ENCODE results near the gene FBXO10. TPM values are rescaled to one million over a fixed set of nuclear protein-coding genes. Genes with fewer than 3 reads are reported as not detected.
"Not testable (repeated sequence)": the region's sequence is repeated elsewhere in the genome, so short reads cannot be mapped to it uniquely, and the experiment has no call there.

Gene FBXO10, protein sequence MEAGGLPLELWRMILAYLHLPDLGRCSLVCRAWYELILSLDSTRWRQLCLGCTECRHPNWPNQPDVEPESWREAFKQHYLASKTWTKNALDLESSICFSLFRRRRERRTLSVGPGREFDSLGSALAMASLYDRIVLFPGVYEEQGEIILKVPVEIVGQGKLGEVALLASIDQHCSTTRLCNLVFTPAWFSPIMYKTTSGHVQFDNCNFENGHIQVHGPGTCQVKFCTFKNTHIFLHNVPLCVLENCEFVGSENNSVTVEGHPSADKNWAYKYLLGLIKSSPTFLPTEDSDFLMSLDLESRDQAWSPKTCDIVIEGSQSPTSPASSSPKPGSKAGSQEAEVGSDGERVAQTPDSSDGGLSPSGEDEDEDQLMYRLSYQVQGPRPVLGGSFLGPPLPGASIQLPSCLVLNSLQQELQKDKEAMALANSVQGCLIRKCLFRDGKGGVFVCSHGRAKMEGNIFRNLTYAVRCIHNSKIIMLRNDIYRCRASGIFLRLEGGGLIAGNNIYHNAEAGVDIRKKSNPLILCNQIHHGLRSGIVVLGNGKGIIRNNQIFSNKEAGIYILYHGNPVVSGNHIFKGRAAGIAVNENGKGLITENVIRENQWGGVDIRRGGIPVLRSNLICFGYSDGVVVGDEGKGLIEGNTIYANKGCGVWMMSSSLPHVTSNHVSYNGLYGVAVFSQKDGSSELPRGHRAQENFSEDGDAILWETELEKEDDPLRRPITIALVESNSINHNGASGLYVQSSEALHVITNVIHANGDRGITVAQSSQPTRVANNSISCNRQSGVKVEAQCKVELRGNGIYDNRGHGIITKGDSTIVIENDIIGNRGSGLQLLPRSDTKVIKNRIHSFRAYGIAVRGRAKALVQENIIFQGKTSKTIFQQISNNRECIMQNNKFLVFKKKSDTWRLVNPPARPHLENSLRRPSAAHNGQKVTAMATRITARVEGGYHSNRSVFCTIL
- total RNA-seq (2014; rRNA removed; shearing (Covaris generic)), result 2.6 and 7.2 TPM in 2 replicates

DNA sequence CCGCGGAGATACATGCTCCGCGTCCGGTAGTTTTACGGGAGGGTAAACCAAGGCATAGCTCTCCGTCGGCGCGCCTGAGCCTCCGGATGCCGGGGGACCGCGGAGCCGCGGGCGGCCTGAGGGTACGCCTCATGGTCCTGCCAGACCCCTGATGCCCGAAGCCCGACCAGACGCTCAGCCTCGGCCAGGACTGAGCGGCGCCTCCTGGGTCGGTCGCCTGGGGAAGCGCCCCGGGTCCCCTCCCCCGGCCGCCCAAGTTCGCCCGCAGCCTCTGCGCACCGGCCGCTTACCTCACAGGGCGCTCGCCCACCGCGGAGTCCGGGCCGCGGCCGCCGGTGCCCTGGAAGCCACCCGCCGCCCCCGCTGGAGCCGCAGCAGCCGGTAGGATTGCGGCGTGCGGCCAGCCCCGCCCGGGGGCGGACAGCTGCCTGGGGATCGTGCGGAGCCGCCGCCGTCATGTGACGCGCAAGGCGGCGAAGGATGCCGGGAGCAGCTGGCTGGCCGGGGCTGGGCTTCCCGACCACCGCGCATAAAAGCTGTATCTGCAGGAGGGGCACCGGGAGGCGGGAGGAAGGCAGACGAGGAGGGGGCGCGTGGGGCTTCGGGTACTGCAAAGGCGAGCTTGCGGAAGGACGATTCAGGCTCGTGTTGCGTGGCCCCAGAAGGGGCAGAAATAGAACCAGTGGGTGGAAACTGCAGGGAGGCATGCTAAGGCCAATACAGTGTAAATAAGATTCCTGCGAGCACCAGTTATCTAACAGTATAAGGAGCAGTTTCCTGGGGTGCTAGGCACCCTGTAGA, at the start of gene FBXO10:
Gene FBXO10 (minus strand): TSS at position 460 of the 801 bp plus-strand sequence. CDS start 34,612 bp downstream, outside the sequence.
- DNase-seq (ENCODE audit: low read depth), result peak; percentile 72

DNA sequence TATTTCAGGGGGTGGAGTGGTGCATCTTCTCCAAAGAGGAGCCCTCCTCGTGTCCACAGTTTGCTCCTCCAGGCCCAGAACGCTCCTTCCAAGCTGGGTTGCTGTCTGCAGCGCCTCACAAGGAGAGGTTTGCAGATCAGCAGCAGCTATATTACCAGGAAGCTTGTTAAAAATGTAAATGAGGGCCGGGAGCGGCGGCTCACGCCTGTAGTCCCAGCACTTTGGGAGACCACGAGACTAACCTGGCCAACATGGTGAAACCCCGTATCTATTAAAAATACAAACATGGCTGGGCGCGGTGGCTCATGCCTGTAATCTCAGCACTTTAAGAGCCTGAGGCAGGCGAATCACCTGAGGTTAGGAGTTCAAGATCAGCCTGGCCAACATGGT, 49.6 kb upstream of the FBXO10 start:
- DNase-seq (ENCODE audit: low read depth), result no peak

DNA sequence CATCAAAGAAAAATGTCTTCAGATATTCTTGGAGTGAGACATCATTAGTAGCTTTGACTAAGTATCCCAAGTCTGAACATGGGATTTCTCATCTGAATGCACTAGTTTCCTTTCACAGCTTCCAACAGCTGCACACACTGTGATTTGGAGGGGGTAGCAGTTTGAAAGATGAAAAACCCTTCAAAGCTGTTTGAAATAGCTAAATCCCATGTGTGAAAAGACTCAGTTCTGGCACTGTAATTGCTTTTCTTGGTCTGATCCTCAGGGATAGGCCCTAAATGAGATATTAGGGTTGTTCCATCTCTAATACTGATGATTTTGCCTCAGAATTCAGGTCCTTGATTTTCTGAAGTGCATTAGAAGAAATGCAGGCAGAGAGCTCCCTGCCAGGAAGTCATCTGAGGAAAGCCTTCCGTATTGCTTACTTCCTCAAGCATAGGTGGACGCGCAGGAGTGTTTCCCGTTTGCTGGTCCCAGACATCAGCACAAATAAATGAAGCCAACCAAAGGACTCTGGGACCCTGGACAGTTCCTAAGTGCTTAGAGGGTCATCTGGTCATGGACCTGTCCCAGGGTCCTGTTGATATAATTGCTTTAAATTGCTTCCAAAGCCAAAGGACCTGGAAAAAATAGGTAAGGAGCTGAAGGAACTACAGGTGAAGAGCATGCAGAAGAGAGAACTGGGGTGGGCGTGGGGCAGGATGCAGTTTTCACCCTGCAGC, 49.0 kb upstream of the FBXO10 start:
- DNase-seq (ENCODE audit: low read depth), result no peak

DNA sequence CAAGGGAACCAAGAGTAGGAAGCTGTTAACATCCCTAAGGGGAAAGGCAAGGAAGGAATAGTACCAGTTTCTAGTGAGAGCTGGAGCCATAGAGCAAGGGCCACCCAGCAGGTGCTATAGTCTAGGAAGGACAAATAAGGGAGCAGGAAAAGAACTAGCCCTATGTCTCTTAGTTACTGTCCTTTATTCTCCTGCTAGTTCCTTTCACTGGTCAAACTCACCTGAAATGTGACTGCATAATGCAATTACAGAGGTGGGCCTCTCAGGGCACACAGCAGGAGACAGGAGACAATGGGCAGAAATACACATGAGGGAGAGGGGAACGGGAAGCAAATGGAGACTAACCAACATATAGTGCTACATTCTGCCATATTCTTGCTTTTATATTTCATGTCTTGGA, 47.9 kb upstream of the FBXO10 start:
- no peak for DNase-seq (ENCODE audit: low read depth)

DNA sequence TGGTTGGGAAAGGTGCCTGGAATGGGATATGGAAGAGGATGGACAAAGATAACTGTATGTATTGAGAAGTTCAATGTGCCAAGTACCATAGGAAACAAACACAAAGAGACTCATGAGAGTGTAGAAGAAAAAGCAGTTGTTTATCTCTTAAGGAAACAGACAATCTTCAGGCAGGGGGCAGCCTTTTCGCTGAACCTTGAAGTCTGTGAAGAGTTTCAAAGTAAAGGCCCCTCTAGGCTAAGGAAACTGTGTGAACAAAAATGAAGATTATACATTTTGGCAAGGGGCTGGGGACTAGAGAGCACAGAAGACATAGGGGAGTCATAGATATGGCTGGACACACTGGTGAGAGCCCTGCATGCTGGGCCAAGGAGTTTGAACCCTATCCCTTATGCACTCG, 47.1 kb upstream of the FBXO10 start:
- no peak for DNase-seq (ENCODE audit: low read depth)

DNA sequence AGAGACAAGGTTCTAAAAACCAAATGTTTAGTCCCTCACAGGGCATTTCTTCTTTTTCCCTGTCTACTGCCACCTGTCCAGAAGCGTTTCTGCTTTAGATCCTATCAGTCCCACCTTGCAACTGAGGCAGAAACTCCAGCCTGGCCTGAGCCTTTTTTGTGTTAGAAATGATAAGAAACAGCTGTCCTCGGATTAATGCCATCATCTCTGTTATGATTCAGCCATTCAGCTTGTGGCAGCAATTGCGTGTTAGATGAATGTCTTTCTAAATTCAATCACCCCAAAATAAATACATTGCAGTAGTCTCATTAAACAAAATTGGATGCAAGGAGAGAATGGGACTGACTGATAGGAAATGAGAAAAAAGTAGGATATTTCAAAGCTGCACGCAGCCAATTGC, 46.3 kb upstream of the FBXO10 start:
- DNase-seq (ENCODE audit: low read depth), result no peak

DNA sequence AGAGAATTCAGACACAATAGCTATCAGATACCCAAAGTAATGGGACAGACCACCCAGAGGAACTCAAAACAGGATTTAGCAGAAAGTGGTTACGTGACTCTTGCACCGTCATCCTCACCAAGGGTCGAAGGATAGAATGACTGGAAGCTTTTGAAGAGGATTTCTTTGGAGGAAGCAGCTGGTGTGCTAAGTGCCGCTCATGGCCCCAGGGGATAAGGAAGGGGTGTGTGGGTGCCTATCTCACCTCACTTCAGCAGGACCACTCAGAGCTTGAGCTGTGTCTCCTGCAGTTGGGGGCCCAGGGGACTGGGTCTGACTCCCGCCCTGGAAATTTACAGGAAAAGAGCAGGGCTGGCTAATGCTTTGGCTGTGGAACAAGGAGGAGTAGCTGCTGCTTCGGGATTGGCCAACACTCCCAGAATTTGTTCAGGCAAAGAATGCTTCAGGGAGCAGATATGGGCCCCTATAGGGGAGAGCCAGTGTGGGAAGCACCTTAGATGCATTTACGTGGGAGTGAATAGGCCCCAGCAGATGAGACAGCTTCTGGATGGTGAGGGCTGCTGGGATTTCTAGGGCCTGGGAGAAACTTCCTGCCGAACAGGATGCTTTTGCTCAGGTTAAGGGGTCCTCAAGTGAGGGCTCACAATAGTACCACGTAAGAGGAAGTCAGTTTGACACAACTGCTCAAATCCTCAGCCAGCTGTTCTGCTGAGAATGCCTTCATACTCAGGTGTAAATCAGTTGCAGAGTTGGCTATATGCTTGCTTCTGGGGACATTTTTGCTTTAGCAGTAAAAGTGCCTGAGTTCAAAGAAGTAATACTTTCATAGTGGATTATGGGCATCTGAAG, 45.3 kb upstream of the FBXO10 start:
- no peak for DNase-seq (ENCODE audit: low read depth)

DNA sequence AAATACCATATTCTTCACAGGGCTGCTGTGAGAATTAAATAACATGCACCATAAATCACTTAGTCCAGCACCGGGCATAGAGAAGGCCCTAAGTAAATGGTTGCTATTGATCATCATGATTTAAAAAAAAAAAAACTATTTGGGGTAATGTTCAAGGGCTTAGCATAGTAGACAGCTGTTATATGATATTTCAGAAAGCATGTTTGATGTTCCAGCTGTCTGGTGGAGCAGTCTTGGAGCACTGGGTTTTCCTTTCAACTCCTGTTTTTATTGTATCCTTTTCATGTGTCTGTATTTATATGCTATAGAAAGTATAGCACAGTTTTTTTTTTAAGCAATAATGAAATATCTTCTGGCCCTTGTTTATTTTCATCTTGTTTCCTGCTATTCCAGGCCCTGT, 44.2 kb upstream of the FBXO10 start:
- no peak for DNase-seq (ENCODE audit: low read depth)

DNA sequence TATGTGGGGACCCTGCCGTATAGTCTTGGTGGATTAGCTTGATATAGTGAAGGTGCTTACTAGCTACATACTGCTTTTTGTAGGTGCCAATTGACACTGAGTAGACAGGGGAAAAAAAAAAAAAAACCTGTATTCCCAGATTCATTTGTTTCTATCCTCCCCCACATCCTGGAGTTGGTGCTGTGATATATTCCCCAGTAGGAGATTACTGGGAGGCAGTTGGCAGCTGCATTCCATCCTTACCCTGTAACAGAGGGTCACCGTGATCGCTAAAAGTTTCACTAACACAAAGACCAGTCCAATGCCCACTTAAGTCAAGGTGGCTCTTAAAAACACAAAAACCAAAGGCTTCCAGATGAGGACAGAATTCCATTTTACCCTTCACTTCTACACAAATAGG, 43.6 kb upstream of the FBXO10 start:
- DNase-seq (ENCODE audit: low read depth), result no peak

DNA sequence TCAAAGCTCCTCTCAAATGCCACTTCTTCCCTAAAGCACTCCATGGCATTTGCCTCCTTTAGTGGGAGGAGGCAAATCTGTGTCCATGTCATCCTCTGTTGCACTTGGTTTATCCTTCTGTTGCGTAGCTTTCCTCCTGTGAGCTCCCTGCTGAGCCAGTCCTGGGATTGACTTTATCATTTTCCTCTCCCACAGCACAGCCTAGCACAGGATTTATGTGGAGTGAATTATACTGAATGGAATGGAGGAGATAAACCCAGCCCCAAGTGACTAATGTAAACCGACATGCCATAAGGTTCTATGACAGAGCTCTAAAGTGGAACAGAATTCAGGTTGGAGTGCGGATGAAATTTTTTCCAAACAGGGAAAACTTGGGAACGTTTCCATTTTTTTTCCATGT, 42.6 kb upstream of the FBXO10 start:
- no peak for DNase-seq (ENCODE audit: low read depth)

DNA sequence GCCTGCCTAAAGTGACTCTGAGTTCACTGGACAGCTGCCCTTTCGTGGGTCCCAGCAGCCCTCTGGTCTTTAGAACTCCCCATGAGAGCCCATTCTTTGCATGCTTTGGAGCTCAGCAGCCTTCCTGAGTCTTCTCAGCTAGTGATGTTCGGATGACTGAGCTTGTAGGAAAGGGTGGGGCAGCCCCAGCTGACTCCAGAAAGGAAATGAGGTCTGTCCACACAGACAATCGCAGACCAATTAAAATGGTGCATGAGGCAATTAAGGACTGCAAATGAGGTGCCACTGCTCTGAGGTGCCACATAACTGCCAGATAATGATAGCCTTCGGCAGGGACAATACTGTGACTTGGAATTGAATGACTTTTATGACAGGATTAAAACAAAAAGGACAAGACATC, 41.7 kb upstream of the FBXO10 start:
- DNase-seq (ENCODE audit: low read depth), result no peak

DNA sequence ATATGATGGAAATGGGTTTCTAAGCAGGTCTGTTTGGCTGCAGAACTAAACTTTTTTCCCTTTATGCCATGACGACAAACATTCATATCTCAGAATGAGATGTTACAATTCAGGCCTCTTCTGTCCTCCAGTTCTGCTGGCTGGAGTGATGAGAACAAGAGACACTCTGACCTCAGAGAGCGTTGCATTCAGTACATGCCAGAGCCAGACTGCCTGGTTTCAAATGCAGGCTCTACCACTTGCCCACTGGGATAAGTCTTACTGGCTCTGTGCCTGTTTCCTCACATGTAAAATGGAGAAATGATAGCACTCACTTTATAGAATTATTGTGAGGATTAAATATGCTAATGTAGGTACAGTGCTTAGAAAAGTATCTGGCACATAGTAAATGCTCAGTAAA, 41.0 kb upstream of the FBXO10 start:
- no peak for DNase-seq (ENCODE audit: low read depth)

DNA sequence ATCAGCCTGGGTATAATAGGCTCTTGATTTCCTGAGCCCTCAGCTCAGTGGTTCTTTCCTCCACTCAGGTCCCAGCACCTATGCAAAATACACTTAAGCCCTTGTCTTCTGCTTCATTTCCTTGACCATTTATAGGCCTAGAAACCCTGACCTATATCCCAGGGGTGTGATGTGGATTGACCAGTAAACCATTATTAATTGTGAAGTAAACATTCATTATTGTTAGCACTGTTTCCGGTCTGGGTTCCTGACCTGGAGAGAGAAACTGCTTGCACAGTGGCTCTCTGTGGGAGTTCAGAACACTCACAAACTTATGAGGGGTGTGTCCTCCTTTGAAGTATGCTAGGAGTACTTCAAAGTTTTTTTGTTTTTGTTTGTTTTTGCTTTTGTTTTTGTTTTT, 35.8 kb upstream of the FBXO10 start:
- no peak for DNase-seq (ENCODE audit: low read depth)

DNA sequence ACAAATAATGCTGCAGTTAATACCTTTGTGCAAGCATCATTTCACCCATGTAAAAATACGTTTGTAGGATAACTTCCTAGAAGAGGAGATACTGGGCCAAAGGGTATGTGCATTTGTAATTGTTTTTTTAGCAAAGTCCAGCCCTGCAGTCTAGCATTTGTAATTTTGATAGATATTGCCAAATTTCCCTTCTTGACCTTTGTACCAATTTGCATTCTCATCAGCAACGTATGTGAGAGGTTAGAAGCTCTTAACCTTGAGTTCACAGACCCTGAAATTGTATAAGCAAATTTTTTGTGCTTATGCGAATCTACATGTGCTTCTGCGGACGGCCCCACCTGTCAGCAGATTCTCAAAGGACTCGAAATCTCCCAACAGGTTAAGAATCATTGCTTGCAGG, 34.8 kb upstream of the FBXO10 start:
- DNase-seq (ENCODE audit: low read depth), result no peak

DNA sequence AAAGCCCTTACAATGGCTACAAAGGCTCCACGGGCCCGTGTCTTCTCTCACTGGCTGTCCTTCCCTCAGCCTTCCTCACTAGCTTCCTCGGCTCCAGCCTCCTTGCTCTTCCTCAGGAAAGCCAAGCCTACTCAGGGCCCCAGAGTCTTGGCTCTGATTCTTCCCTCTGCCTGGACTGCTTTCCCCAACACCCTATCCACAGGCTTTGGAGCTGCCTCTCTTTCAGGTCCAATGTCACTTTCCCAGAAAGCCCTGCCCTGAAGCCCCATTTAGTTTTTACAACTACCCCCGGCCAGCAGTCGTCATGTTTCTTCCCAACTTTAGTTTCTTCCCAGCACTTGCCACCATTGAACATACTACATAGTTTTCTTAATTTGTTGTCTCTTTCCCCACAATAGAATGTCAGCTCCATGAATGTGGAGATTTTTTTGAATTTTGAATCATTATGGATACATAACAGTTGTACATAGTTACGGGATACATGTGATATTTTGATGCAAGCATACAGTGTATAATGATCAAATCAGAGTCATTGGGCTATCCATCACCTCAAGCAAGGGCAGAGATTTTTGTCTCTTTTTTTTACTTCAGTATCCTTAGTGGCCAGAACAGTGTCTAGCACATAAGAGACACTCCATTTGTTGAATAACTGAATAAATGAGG, 33.7 kb upstream of the FBXO10 start:
- no peak for DNase-seq (ENCODE audit: low read depth)

DNA sequence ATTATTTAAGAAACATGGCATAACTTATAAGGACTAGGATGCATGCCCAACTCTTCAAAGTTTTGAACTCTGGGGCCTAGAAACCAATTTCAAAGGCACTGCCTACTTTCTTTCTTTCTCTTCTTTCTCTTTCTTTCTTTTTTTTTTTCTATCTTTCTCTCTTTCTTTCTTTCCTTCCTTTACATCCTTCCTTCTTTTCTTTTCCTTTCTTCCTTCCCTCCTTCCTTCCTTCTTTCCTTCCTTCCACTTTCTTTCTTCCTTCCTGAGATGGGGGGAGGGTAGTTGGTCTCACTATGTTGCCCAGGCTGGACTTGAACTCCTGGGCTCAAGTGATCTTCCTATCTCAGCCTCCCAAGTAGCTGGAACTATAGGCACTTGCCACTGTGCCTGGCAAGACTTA, 32.1 kb upstream of the FBXO10 start:
- DNase-seq (ENCODE audit: low read depth), result no peak

DNA sequence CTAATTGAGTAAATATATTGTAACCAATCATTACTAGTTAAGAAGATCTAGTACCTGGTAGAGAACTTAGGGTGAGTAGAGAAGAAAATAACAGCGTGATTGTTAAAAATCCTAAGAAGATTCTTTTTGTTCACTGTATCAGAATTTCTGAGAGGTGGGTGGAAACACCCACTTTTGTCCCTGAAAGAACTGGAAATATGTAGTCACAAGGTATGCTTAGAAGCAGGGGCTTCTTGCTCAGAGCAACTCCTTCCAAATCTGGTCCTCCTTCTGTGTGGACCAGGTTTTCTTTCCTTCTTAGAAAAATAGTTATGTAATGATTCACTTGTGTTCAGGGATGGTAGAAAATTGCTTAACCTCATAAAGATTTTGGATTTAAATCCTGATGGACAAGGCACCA, 28.1 kb upstream of the FBXO10 start:
- no peak for DNase-seq (ENCODE audit: low read depth)

DNA sequence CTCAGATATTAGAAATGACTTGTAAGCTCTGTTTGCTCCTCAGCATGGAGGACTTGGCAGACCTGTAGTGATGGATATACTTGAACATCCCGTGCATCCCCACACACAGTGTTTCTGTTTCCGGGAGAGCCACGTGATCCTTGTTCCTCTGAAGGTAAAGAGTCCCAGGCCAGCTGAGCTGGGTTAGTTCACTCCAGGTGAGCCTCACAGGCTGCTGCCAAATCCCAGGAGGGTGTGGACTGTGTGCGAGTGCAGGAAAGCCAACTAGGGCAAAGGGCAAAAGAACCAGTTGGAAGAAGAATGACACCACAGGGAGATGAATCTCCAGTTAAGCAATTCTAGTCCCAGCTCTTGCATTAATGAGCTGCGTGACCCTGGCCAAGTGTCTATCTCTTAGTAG, 26.6 kb upstream of the FBXO10 start:
- no peak for DNase-seq (ENCODE audit: low read depth)

DNA sequence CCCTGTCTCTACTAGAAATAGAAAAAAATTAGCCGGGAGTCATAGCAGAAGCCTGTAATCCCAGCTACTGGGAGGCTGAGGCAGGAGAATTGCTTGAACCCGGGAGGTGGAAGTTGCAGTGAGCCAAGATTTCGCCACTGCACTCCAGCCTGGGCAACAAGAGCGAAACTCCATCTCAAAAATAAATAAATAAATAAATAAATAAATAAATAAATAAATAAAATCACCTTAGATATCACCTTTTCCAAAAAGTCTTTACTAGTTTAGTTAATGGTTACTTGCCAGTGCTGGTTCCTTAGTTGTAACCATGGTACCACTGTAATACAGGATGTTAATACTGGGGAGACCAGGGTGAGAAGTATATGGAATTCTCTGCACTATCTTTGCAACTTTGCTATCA, 25.9 kb upstream of the FBXO10 start:
- DNase-seq (ENCODE audit: low read depth), result not testable (repeated sequence)

DNA sequence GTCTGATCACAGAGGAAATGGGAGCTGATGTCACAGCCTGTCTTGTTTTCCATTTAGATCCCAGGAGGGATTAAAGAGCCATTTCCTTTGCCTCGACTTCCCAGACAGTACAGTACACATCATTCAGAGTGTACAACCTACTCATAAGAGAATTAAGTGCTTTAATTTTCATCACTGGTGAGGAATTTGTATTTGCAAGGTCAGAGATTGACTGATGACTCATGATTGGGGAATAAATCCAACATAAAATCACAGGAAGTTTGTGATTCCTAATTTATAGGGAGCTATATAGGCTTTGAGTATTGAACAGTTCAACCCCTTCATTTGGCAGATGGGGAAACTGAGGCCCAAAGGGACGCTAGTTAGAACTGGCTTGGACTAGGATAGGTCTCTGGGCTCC, 20.3 kb upstream of the FBXO10 start:
- DNase-seq (ENCODE audit: low read depth), result no peak
